NCI-H82 treated with DMSO at 0.1 percent for 48 hours (cell line): ENCODE measurements around the gene TXNDC9.
"Not testable (repeated sequence)": the region's sequence is repeated elsewhere in the genome, so short reads cannot be mapped to it uniquely, and the experiment has no call there.

Experiments used
- DNase-seq: peaks from one replicate; lab custom pipeline; 2025; ENCODE audit not compliant: unreplicated experiment; lab: John Stamatoyannopoulos, UW

TXNDC9 gene

GRCh38 chr2:99335911-99336803 lies at the start of gene TXNDC9:
Gene TXNDC9 (minus strand): TSS chr2:99336333. CDS start chr2:99333210, 3,123 bp downstream.
- peak; percentile 97 for DNase-seq

GRCh38 chr2:99382143-99382542 lies 46.0 kb upstream of the TXNDC9 start:
- no peak for DNase-seq

- no peak for DNase-seq
These were observed 44.4 kb upstream of the TXNDC9 start for GRCh38 chr2:99380376-99381010.

GRCh38 chr2:99377879-99378278 lies 41.7 kb upstream of the TXNDC9 start:
- DNase-seq: no peak

GRCh38 chr2:99376254-99376864 lies 40.2 kb upstream of the TXNDC9 start:
- no peak for DNase-seq

- no peak for DNase-seq
These were observed 38.6 kb upstream of the TXNDC9 start for GRCh38 chr2:99374747-99375146.

GRCh38 chr2:99373144-99373543 lies 37.0 kb upstream of the TXNDC9 start:
- no peak for DNase-seq

- DNase-seq: not testable (repeated sequence)
These were observed 32.7 kb upstream of the TXNDC9 start for GRCh38 chr2:99368854-99369253.

- no peak for DNase-seq
These were observed 29.5 kb upstream of the TXNDC9 start for GRCh38 chr2:99365661-99366060.

GRCh38 chr2:99356853-99357252 lies 20.7 kb upstream of the TXNDC9 start:
- DNase-seq: no peak

GRCh38 chr2:99354825-99355224 lies 18.7 kb upstream of the TXNDC9 start:
- DNase-seq: not testable (repeated sequence)

- no peak for DNase-seq
These were observed 17.9 kb upstream of the TXNDC9 start for GRCh38 chr2:99354070-99354469.

- no peak for DNase-seq
These were observed 14.1 kb upstream of the TXNDC9 start for GRCh38 chr2:99350194-99350593.

GRCh38 chr2:99348173-99348572 lies 12.0 kb upstream of the TXNDC9 start:
- no peak for DNase-seq

- DNase-seq: no peak
These were observed 10.1 kb upstream of the TXNDC9 start for GRCh38 chr2:99346218-99346617.

- DNase-seq: not testable (repeated sequence)
These were observed 9.3 kb upstream of the TXNDC9 start for GRCh38 chr2:99345446-99345845.

- DNase-seq: no peak
These were observed 6.4 kb upstream of the TXNDC9 start for GRCh38 chr2:99342536-99342935.

- DNase-seq: no peak
These were observed 4.6 kb upstream of the TXNDC9 start for GRCh38 chr2:99340669-99341236.

GRCh38 chr2:99338029-99338585 lies 2.0 kb upstream of the TXNDC9 start:
- no peak for DNase-seq

GRCh38 chr2:99337113-99338028 lies 1.2 kb upstream of the TXNDC9 start, which contains the start of gene EIF5B:
Gene EIF5B (plus strand): TSS chr2:99337389. CDS start chr2:99337555, 166 bp downstream.
- DNase-seq: peak; percentile 86
